GF-D8 (cell line): Measurements from ENCODE around the gene ASPA.

ENCODE experiments used
- DNase-seq: peaks from one replicate; lab custom pipeline; 2025; lab: John Stamatoyannopoulos, UW

The ASPA gene

GRCh38 chr17:3534881-3535252, 59.1 kb downstream of the ASPA start:
- DNase-seq: no peak

DNA sequence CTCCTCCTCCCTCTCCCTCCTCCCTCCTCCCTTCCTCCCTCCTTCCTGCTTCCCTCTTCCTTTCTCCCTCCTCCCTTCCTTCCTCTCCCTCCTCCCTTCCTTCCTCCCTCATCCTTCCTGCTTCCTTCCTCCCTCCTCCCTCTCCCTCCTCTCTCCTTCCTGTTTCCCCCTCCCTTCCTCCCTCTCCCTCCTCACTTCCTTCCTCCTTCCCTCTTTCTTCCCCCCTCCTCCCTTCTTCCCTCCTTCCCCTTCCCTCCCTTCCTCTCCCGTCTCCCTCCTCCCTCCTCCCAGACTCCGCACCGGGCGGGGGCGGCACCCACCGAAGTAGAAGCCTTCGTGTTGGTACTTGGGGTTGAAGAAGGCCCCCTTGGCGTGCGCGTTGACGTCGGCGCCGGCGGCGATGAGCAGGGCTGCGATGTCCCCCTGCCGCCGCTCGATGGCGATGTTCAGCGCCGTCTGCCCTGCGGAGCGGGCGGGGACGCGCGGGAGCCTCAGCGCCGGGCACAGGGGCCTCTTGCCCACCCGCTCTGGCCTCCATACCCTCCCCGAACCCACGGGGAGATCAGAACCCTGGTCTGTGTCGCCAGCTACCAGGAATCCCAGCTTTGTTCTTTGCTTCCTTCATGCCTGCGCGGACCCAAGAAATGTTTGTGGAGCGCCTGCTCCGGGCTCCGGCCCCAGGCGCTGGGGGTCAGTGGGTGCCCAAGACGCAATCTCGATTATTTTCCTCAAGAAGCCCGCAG, 59.6 kb downstream of the ASPA start:
- no peak for DNase-seq

DNA sequence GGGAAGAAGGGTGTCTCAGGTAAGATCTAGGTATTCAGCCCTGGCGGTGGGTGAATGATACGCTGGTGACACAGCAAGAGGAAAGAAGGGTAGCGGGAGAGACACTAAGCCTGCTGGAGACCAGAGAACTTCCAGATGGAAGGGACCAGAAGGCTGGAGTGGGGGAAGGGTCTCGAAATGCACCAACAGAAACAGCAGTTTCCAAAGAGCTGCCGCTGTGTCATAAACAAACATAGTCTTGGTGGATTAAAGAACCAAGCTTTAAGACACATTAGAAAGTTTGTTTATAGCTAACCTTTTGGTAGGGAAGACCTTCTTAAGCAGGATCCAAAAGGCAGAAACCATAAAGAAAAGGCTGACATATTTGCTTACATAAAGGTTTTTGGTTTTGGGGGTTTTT, 60.9 kb downstream of the ASPA start:
- DNase-seq: no peak

GRCh38 chr17:3539881-3540540, 64.2 kb downstream of the ASPA start:
- no peak for DNase-seq

DNA sequence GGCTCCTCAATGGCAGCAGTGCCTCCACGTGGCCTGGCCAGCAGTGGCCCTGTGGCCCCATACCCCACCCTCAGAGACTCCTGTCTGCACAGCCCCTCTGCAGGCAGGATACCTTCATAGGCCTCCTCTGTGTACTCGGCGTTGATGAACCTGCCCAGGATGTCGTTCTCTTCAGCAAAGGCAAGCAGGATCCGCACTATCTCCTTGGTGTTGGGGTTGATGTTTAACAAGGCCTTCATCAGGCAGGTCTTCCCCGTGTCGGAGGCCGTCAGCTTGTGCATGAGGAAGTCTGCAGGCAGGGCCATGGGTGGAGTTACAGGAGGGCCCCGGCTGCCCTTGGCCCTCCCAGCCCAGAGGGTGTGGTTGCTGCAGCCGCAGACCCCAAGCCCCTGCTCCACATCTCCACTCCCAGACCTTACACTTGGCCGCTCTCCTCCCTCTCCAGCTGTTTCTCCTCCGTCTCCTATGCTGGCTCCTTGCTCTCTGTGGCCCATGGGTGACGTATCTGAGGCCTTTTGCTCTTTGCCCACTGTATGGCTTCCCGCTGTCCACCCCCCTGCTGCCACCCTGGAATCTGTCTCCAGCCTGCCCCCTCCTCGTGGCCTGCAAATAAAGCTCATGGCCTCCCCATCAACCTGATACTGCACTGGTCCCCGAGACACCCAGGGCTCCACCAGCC, 66.8 kb downstream of the ASPA start:
- DNase-seq: no peak

- DNase-seq: no peak
Measured at GRCh38 chr17:3543453-3543852, 67.7 kb downstream of the ASPA start.

DNA sequence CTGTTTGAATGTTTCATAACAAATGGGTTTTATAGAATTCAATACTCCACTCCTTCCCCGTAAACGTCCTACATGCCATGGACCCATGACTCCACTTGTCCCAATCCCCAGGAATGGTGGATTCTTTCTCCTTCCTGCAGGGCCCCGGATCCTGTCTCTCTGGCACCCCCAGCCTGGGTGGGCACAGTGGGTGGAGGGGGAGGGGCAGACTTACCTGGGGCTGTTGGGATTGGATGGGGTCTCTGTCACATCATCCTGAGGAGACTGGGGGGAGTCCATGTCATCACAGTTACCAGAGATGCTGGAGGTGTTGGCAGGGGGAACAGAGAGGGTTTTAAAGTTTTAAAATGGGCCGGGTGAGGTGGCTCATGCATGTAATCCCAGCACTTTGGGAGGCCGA, 68.6 kb downstream of the ASPA start:
- DNase-seq: no peak

GRCh38 chr17:3545151-3545550, 69.4 kb downstream of the ASPA start:
- no peak for DNase-seq

- no peak for DNase-seq
Measured at GRCh38 chr17:3546521-3546920, 70.7 kb downstream of the ASPA start.

DNA sequence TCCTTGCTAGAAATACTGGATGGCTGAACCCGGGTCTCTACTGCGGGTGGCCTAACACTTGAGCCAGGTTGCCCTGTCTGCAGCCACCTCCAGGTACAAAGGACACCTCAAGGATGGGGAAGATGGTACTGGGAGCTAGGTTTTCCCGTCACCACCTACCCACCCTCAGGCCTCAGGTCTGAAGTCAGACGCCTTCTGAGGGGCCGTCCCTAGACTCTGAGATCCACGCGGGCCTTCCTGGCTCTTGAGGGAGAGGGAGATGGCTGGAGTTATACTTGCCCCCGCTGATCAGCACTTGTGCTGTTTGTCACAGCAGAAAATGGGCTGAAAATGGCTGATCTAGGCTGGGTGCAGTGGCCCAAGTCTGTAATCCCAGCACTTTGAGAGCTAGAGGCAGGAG, 71.2 kb downstream of the ASPA start:
- DNase-seq: no peak

GRCh38 chr17:3547628-3548027, 71.8 kb downstream of the ASPA start:
- DNase-seq: no peak

DNA sequence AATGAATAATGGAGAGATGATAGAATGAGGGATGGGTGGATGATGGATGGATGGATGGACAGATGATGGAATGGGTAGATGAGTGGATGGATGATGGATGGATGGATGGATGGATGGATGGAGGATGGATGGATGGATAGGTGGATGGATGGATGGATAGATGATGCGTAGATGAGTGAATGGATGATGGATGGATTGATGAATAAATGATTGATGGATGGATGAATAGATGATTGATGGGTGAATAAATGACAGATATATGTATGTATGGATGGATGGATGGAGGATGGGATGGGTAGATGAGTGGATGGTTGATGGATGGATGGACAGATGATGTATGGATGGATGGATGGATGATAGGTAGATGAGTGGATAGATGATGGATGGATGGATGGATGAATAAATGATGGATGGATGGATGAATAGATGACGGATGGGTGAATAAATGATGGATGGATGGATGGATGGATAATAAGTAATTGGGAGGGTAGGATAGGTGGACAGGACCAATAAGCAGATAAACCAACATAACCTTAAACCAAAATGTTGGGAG, 73.9 kb downstream of the ASPA start:
- DNase-seq: no peak

DNA sequence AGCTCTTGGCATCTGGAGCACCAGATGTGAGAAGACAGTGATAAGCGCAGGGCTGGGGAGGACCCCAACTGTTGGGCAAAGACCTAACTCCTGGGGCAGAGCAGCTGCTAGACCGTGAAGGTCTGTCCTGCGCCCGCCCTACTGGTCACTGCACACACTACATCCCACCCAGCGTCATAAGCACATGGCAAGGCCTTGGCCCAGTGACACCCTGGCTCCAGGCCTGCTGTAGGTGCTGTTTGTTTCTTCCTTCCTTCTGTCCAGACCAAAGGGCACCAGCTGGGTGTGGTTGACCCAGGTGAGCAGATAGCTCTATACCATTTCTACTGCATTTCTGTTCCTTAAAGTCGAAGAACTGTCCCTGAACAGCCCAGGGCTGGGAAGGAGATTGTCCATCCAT, 75.4 kb downstream of the ASPA start:
- DNase-seq: no peak

DNA sequence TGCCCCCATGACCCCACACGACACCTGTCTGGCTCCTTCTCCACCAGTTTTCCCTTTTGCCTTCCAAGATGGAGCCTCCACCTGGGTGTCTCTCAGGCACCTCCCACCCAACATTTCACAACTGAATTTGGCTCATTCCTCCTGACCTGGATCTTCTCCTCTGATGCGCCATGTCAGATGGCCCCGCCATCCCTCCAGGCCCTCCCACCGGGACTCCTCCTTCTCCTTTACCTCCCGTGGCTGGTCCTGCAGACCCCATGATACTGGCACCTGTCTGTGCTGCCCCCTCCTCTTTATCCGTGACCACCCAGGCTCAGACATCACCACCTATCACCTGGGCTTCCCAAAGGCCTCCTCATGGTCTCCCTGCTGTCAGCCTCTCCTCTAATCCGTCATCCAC, 77.1 kb downstream of the ASPA start:
- no peak for DNase-seq
